K562 (cell line): Measurements from ENCODE around the gene ENDOU. TPM values are rescaled to one million over a fixed set of nuclear protein-coding genes. Genes with fewer than 3 reads are reported as not detected.

Source experiments
- ATAC-seq: fragments of 200-7000 bp; cut with Tn5 transposase; 3 replicates; pipeline ENCODE4 v1.9.1; 2020; ENCODE audit warnings: moderate library complexity
- BruUV-seq: library from RNA; stranded (reverse); fragments of 400-500 nt; replicated peaks from 2 replicates; lab custom pipeline; 2021; lab: Mats Ljungman, UMichigan
- CTCF ChIA-PET: fragments of 300-600 bp; formaldehyde crosslinking; extraction: SDS; loops from one replicate; lab custom pipeline; 2021; ENCODE audit warnings: low intra/inter-chr PET ratio; lab: Yijun Ruan, JAX
- POLR2A ChIA-PET: fragments of 300-600, 350-650 bp; sonication (Branson Sonifier 250); formaldehyde crosslinking; extraction: SDS; loops from one replicate; lab custom pipeline; 2021; ENCODE audit warnings: antibody characterized with exemption, inconsistent platforms; lab: Yijun Ruan, JAX
- DNase-seq, 4 experiments: peaks; one replicate each; pipeline versions ENCODE4 v3.0.0 to v3.0.0-alpha.2; 2011 to 2018; ENCODE audit warnings: low spot score in 3 of 4, mixed read lengths in 3 of 4; ENCODE audit errors: extremely low read depth in 1 of 4
- FAIRE-seq: peaks from 2 replicates; lab custom pipeline; 2011; peaks lifted over from hg19 to GRCh38; lab: Jason Lieb, UNC
- H2AFZ ChIP-seq: 2 replicates; pipeline ENCODE4 v1.6.0; 2011; ENCODE audit warnings: low read depth, low read length, control low read depth, inconsistent platforms
- H3K27ac ChIP-seq: fragments of 200-600 bp; 3 replicates; pipeline ENCODE4 v1.8.0; 2011; ENCODE audit warnings: low read depth, mild to moderate bottlenecking, control low read depth, inconsistent platforms, low read length, moderate library complexity, mixed read lengths; ENCODE audit errors: extremely low read depth
- H3K27me3 ChIP-seq, 2 experiments: fragments of 300-600 bp in 1 of 2; 2 replicates in 1 of 2; 3 replicates in 1 of 2; pipeline versions ENCODE4 v1.6.0 to v1.8.0; 2011; ENCODE audit warnings: inconsistent platforms in 2 of 2, low read length in 2 of 2, mild to moderate bottlenecking in 1 of 2, mixed read lengths in 1 of 2, moderate library complexity in 1 of 2; ENCODE audit not compliant: control insufficient read depth in 2 of 2, insufficient read depth in 2 of 2
- H3K36me3 ChIP-seq: fragments of 300-600 bp; 3 replicates; pipeline ENCODE4 v1.8.0; 2011; ENCODE audit warnings: mild to moderate bottlenecking, low read length, inconsistent platforms; ENCODE audit not compliant: control insufficient read depth, insufficient read depth
- H3K4me1 ChIP-seq, 2 experiments: fragments of 200-600 bp in 1 of 2; replicated peaks in 1 of 2; 2 replicates in 1 of 2; 3 replicates in 1 of 2; pipeline versions ENCODE4 v1.5.1 to v1.8.0; 2011; ENCODE audit warnings: inconsistent platforms in 2 of 2, low read length in 2 of 2, mild to moderate bottlenecking in 1 of 2, mixed read lengths in 1 of 2, moderate library complexity in 1 of 2; ENCODE audit not compliant: control insufficient read depth in 2 of 2, insufficient read depth in 2 of 2
- H3K4me2 ChIP-seq: 2 replicates; pipeline ENCODE4 v1.6.1; 2011; ENCODE audit warnings: low read length, control low read depth, inconsistent platforms, mixed read lengths; ENCODE audit not compliant: insufficient read depth
- H3K4me3 ChIP-seq: fragments of 200-600 bp; sonication (generic), shearing (Covaris generic); 2 replicates; pipeline ENCODE4 v1.5.1; 2016; ENCODE audit warnings: control low read depth, inconsistent platforms
- H3K79me2 ChIP-seq: fragments of 200-600 bp; 3 replicates; pipeline ENCODE4 v1.8.0; 2011; ENCODE audit warnings: low read length, inconsistent platforms; ENCODE audit not compliant: control insufficient read depth, insufficient read depth
- H3K9ac ChIP-seq, 2 experiments: 2 replicates each; pipeline versions ENCODE4 v1.6.0 to v1.6.1; 2011; ENCODE audit warnings: low read depth in 2 of 2, low read length in 2 of 2, control low read depth in 1 of 2, inconsistent platforms in 1 of 2, mild to moderate bottlenecking in 1 of 2, mixed read lengths in 1 of 2; ENCODE audit not compliant: insufficient read depth in 1 of 2
- H3K9me1 ChIP-seq: one replicate; pipeline ENCODE4 v1.6.0; 2011; ENCODE audit warnings: inconsistent platforms, mild to moderate bottlenecking, low read length, moderate library complexity; ENCODE audit not compliant: control insufficient read depth, insufficient read depth
- H3K9me3 ChIP-seq: replicated peaks from 2 replicates; pipeline ENCODE4 v1.5.1; 2011; ENCODE audit warnings: low read depth, low read length, inconsistent platforms; ENCODE audit not compliant: control insufficient read depth, insufficient read depth
- H4K20me1 ChIP-seq: replicated peaks from 2 replicates; pipeline ENCODE4 v1.6.1; 2011; ENCODE audit warnings: low read length, inconsistent platforms, mixed read lengths; ENCODE audit not compliant: control insufficient read depth, insufficient read depth
- EWSR1 ChIP-seq: fragments of 450-650 bp; IDR thresholded peaks from 2 replicates; pipeline ENCODE4 v1.6.1; 2018; ENCODE audit warnings: borderline replicate concordance, mild to moderate bottlenecking, low read depth, moderate library complexity; ENCODE audit not compliant: partially characterized antibody
- GTF2A2 ChIP-seq: IDR thresholded peaks from 2 replicates; pipeline ENCODE4 v1.6.1; 2016; ENCODE audit warnings: mild to moderate bottlenecking, missing genetic modification characterization, missing compliant biosample characterization
- ID3 ChIP-seq, 2 experiments: fragments of 250-450 bp in 1 of 2; fragments of 450-650 bp in 1 of 2; sonication (Bioruptor Pico) in 1 of 2; IDR thresholded peaks; 2 replicates each; pipeline versions ENCODE4 v1.6.1 to v1.8.0; 2016 to 2021; ENCODE audit warnings: mild to moderate bottlenecking in 2 of 2, moderate library complexity in 2 of 2, missing compliant biosample characterization in 1 of 2, missing genetic modification characterization in 1 of 2
- MYC ChIP-seq, 2 experiments: fragments of 250-450 bp in 1 of 2; sonication (Bioruptor Pico) in 1 of 2; IDR thresholded peaks; 2 replicates each; pipeline versions ENCODE4 v1.5.1 to v1.6.1; 2012 to 2021; ENCODE audit warnings: low read depth in 2 of 2, borderline replicate concordance in 1 of 2, improper control_type of control experiment in 1 of 2, low read length in 1 of 2, mild to moderate bottlenecking in 1 of 2, moderate library complexity in 1 of 2
- STAT5A ChIP-seq: IDR thresholded peaks from 2 replicates; pipeline ENCODE4 v1.6.1; 2012; ENCODE audit warnings: low read length, inconsistent platforms, borderline replicate concordance
- STAT6 ChIP-seq: sonication (generic); formaldehyde crosslinking; IDR thresholded peaks from 2 replicates; pipeline ENCODE4 v1.8.1; 2023; ENCODE audit warnings: mild to moderate bottlenecking, missing genetic modification reagents
- ZBTB17 ChIP-seq: fragments of 450-650 bp; formaldehyde crosslinking; IDR thresholded peaks from 2 replicates; pipeline ENCODE4 v1.4.0; 2020; ENCODE audit warnings: mild to moderate bottlenecking
- ZBTB43 ChIP-seq: sonication (generic); formaldehyde crosslinking; IDR thresholded peaks from 2 replicates; pipeline ENCODE4 v1.8.0; 2023; ENCODE audit warnings: mild to moderate bottlenecking, missing genetic modification reagents
- ZC3H8 ChIP-seq: fragments of 450-650 bp; IDR thresholded peaks from 2 replicates; pipeline ENCODE4 v1.6.1; 2017
- WGBS: fragments of 100-300 bp; shearing (Covaris generic); methylation state at CpG from one replicate; pipeline ENCODE4 v1.1.6; 2016; ENCODE audit warnings: low coverage, mixed read lengths; ENCODE audit not compliant: insufficient coverage; ENCODE audit errors: missing lambda C conversion rate; 5-methylcytosine and 5-hydroxymethylcytosine counted together
- in situ Hi-C: fragments of 300-500 bp; cut with MboI; formaldehyde crosslinking; loops from 4 replicates; pipeline ENCODE4 v1.15.0; 2018; ENCODE audit warnings: inconsistent platforms, mixed read lengths
- intact Hi-C: fragments of 100-400 bp; cut with micrococcal nuclease; formaldehyde crosslinking; loops from 2 replicates; pipeline ENCODE4 v1.14.2; 2022
- polyA plus RNA-seq, 8 experiments: library from polyadenylated mRNA; depleted of rRNA in 4 of 8; stranded (reverse) in 5 of 8; unstranded in 3 of 8; fragments of >200 nt; fragmentation: Nextera tagmentation in 2 of 8; fragmentation: Illumina TruSeq in 1 of 8; extraction: Ambion mirVana in 2 of 8; extraction: Trizol in 1 of 8; gene quantifications; 2 replicates each; pipeline versions ENCODE4 v1.2.1 to v1.2.3, GENCODE V29; 2011 to 2014; ENCODE audit warnings: inconsistent platforms in 1 of 8, missing spikeins in 1 of 8
- total RNA-seq, 7 experiments: library from RNA; depleted of rRNA in 6 of 7; stranded (reverse); fragments of >200 nt in 6 of 7; fragmentation: Illumina TruSeq in 2 of 7; extraction: Trizol in 2 of 7; gene quantifications; 2 replicates each; pipeline versions ENCODE4 v1.2.1 to v1.2.3, GENCODE V29; 2011 to 2021; ENCODE audit warnings: low replicate concordance in 1 of 7

ENDOU gene
- total and polyA plus RNA-seq, 9 of the 15 experiments (the other 6 are each of a cell fraction or from before 2014, with no cell fraction given), result 0.03 TPM; not detected in 8

GRCh38 chr12:47750916-47751470 is 25.7 kb upstream of the ENDOU start:
- ATAC-seq, result no peak
- no TSS peak for BruUV-seq
- Histone ChIP-seq H3K27me3 (peaks cover 23 to 43% of the 10 kb centered on the region in 2 experiments; a peak in 4 of 5 replicates), H3K4me1 (peaks cover 6 to 24% of the 10 kb centered on the region in 2 experiments; a peak in 2 of 5 replicates), H3K36me3 (no peaks in the 10 kb centered on the region), H3K9me3 (no peaks in the 10 kb centered on the region), H3K9me1 (no peaks in the 10 kb centered on the region), H2AFZ (no peak overlapping the region), H3K9ac (no peak overlapping the region), H4K20me1 (no peaks in the 10 kb centered on the region; the same call in 1 of the 2 replicates), H3K4me2 (no peak overlapping the region), H3K4me3 (no peak overlapping the region), H3K27ac (no peak overlapping the region), H3K79me2 (no peaks in the 10 kb centered on the region)
- FAIRE-seq, result no peak
- CTCF ChIA-PET, result no interaction called here
- 22% methylated on average over 14 of the region's 19 CpGs for WGBS
- no peak for DNase-seq
- intact Hi-C loops (no loop called here), in situ Hi-C loops (no loop called here)
- TF ChIP-seq STAT6 (CRISPR knock-in tag) (no peak), ZBTB43 (CRISPR knock-in tag) (no peak), ID3 (CRISPR knock-in tag; IDR thresholded peaks at IDR 0.05) (no peak), ID3 (tag; IDR thresholded peaks at IDR 0.05) (no peak), ZBTB17 (CRISPR knock-in tag) (no peak), MYC (IDR thresholded peaks at IDR 0.05; ENCODE audit: low read depth, low read length) (no peak), MYC (CRISPR knock-in tag; IDR thresholded peaks at IDR 0.05; ENCODE audit: borderline replicate concordance, low read depth) (no peak), STAT5A (no peak), ZC3H8 (no peak), GTF2A2 (tag) (no peak), EWSR1 (no peak)
- POLR2A ChIA-PET, result no interaction called here
